HepG2 (cell line): Measurements from ENCODE around the gene DLAT. TPM values are rescaled to one million over a fixed set of nuclear protein-coding genes. Genes with fewer than 3 reads are reported as not detected.

ENCODE experiments used
- ATAC-seq: fragments of 200-7000 bp; cut with Tn5 transposase; 3 replicates; pipeline ENCODE4 v1.9.1; 2020; ENCODE audit warnings: mild to moderate bottlenecking, moderate library complexity
- BruUV-seq: library from RNA; stranded (reverse); fragments of 400-500 nt; replicated peaks from 2 replicates; lab custom pipeline; 2021; lab: Mats Ljungman, UMichigan
- CTCF ChIA-PET: fragments of 300-600 bp; formaldehyde crosslinking; extraction: SDS; loops from one replicate; lab custom pipeline; 2021; ENCODE audit warnings: low total read pairs, inconsistent platforms, low intra/inter-chr PET ratio; lab: Yijun Ruan, JAX
- POLR2A ChIA-PET: fragments of 350-600 bp; sonication (Branson Sonifier 250); formaldehyde crosslinking; loops from one replicate; lab custom pipeline; 2020; ENCODE audit warnings: antibody characterized with exemption, inconsistent platforms; lab: Yijun Ruan, JAX
- DNase-seq: peaks from one replicate; pipeline ENCODE4 v3.0.0-alpha.2; 2015; ENCODE audit warnings: low spot score
- FAIRE-seq: peaks from 3 replicates; lab custom pipeline; 2011; peaks lifted over from hg19 to GRCh38; lab: Jason Lieb, UNC
- H2AFZ ChIP-seq: one replicate; pipeline ENCODE4 v1.6.1; 2011; ENCODE audit warnings: low read length, inconsistent platforms
- H3K27ac ChIP-seq: fragments of 300-600 bp; 3 replicates; pipeline ENCODE4 v1.8.0; 2011; ENCODE audit warnings: mixed run types, mild to moderate bottlenecking, mixed read lengths, low read length, inconsistent platforms; ENCODE audit not compliant: insufficient read depth; ENCODE audit errors: extremely low read length
- H3K27me3 ChIP-seq, 2 experiments: fragments of 200-600 bp in 1 of 2; 2 replicates in 1 of 2; 3 replicates in 1 of 2; pipeline versions ENCODE4 v1.6.0 to v1.8.0; 2011; ENCODE audit warnings: low read length in 2 of 2, mild to moderate bottlenecking in 2 of 2, moderate library complexity in 2 of 2, inconsistent platforms in 1 of 2; ENCODE audit not compliant: insufficient read depth in 2 of 2, control insufficient read depth in 1 of 2
- H3K36me3 ChIP-seq, 2 experiments: fragments of 200-600 bp in 1 of 2; replicated peaks in 1 of 2; 2 replicates in 1 of 2; 3 replicates in 1 of 2; pipeline versions ENCODE4 v1.5.1 to v1.8.0; 2011; ENCODE audit warnings: low read length in 2 of 2, inconsistent platforms in 1 of 2; ENCODE audit not compliant: insufficient read depth in 2 of 2, control insufficient read depth in 1 of 2
- H3K4me1 ChIP-seq: 2 replicates; pipeline ENCODE4 v1.5.1; 2012; ENCODE audit warnings: low read length, inconsistent platforms; ENCODE audit not compliant: insufficient read depth
- H3K4me2 ChIP-seq: 2 replicates; pipeline ENCODE4 v1.6.0; 2011; ENCODE audit warnings: low read depth, low read length, inconsistent platforms
- H3K4me3 ChIP-seq, 3 experiments: fragments of 200-600 bp in 1 of 3; sonication (generic), shearing (Covaris generic) in 1 of 3; replicated peaks in 1 of 3; 2 replicates each; pipeline ENCODE4 v1.5.1; 2011 to 2016; ENCODE audit warnings: low read length in 3 of 3, inconsistent platforms in 2 of 3, low read depth in 2 of 3, mild to moderate bottlenecking in 2 of 3, control low read depth in 1 of 3, mixed read lengths in 1 of 3; ENCODE audit not compliant: insufficient read depth in 1 of 3
- H3K79me2 ChIP-seq: one replicate; pipeline ENCODE4 v1.6.1; 2011; ENCODE audit warnings: low read length, inconsistent platforms; ENCODE audit not compliant: insufficient read depth
- H3K9ac ChIP-seq: 2 replicates; pipeline ENCODE4 v1.6.0; 2011; ENCODE audit warnings: mild to moderate bottlenecking, low read depth, low read length, inconsistent platforms; ENCODE audit not compliant: insufficient read depth
- H3K9me3 ChIP-seq: 2 replicates; pipeline ENCODE4 v1.5.1; 2012; ENCODE audit warnings: mild to moderate bottlenecking, low read length
- H4K20me1 ChIP-seq: 2 replicates; pipeline ENCODE4 v1.6.0; 2011; ENCODE audit warnings: inconsistent platforms, mild to moderate bottlenecking, low read length, moderate library complexity; ENCODE audit not compliant: insufficient read depth
- BORCS8-MEF2B ChIP-seq: sonication (generic); formaldehyde crosslinking; IDR thresholded peaks from 2 replicates; pipeline ENCODE4 v1.8.0; 2022; ENCODE audit warnings: mild to moderate bottlenecking, missing genetic modification reagents
- CCDC6 ChIP-seq: sonication (generic); formaldehyde crosslinking; IDR thresholded peaks from 2 replicates; pipeline ENCODE4 v1.8.1; 2022; ENCODE audit warnings: mild to moderate bottlenecking, missing genetic modification reagents, moderate library complexity
- DPF2 ChIP-seq: sonication (generic); formaldehyde crosslinking; IDR thresholded peaks from 2 replicates; pipeline ENCODE4 v1.4.0; 2020; ENCODE audit warnings: mild to moderate bottlenecking, low read depth, missing genetic modification reagents, borderline replicate concordance
- KDM3A ChIP-seq: IDR thresholded peaks from 2 replicates; pipeline ENCODE4 v1.6.1; 2018; ENCODE audit warnings: low read depth, missing compliant biosample characterization
- MAFF ChIP-seq: IDR thresholded peaks from 2 replicates; pipeline ENCODE4 v1.6.1; 2011; ENCODE audit warnings: low read depth, low read length, improper control_type of control experiment
- MAFK ChIP-seq, 2 experiments: IDR thresholded peaks in 1 of 2; conservative IDR thresholded peaks in 1 of 2; 2 replicates each; pipeline ENCODE4 v1.6.1; 2011; ENCODE audit warnings: improper control_type of control experiment in 2 of 2, low read length in 2 of 2
- RAD51 ChIP-seq: fragments of 450-650 bp; IDR thresholded peaks from 2 replicates; pipeline ENCODE4 v1.6.1; 2016; ENCODE audit warnings: borderline replicate concordance
- SMC3 ChIP-seq: IDR thresholded peaks from 2 replicates; pipeline ENCODE4 v1.6.1; 2011; ENCODE audit warnings: low read length, improper control_type of control experiment
- SRSF9 ChIP-seq: fragments of 200-400 bp; formaldehyde crosslinking; IDR thresholded peaks from 2 replicates; pipeline ENCODE4 v1.6.1; 2018; ENCODE audit warnings: borderline replicate concordance, mild to moderate bottlenecking, low read depth, low read length; ENCODE audit not compliant: insufficient read depth, poor library complexity, severe bottlenecking
- XRCC5 ChIP-seq: fragments of 200-400 bp; formaldehyde crosslinking; optimal IDR thresholded peaks from 2 replicates; pipeline ENCODE3; 2017; ENCODE audit warnings: mild to moderate bottlenecking, low read length
- ZBTB21 ChIP-seq: sonication (generic); formaldehyde crosslinking; IDR thresholded peaks from 2 replicates; pipeline ENCODE4 v1.4.0; 2020; ENCODE audit warnings: missing genetic modification reagents
- ZMYM3 ChIP-seq: sonication (generic); formaldehyde crosslinking; IDR thresholded peaks from 2 replicates; pipeline ENCODE4 v1.5.1; 2020; ENCODE audit warnings: mild to moderate bottlenecking, missing genetic modification reagents
- ZSCAN22 ChIP-seq: sonication (generic); formaldehyde crosslinking; IDR thresholded peaks from 2 replicates; pipeline ENCODE4 v1.4.0; 2020; ENCODE audit warnings: mild to moderate bottlenecking, missing genetic modification reagents
- WGBS: methylation state at CpG from one replicate; pipeline ENCODE4 v1.1.6; 2017; ENCODE audit warnings: low lambda C conversion rate; 5-methylcytosine and 5-hydroxymethylcytosine counted together
- in situ Hi-C: cut with HindIII; loops from 2 replicates; pipeline ENCODE4 v1.10.0; 2017; ENCODE audit warnings: low pct_unique_long_range_greater_than_20kb; ENCODE audit not compliant: extremely low pct_ligation_motif_present
- intact Hi-C: fragments of 100-400 bp; cut with micrococcal nuclease; formaldehyde crosslinking; loops from one replicate; pipeline ENCODE4 v1.10.0; 2022; ENCODE audit not compliant: unreplicated experiment
- polyA plus RNA-seq, 8 experiments: library from polyadenylated mRNA; depleted of rRNA in 3 of 8; stranded (reverse) in 7 of 8; unstranded in 1 of 8; fragments of >200 nt; fragmentation: Illumina TruSeq in 4 of 8; extraction: Trizol in 4 of 8; gene quantifications; 2 replicates each; pipeline versions ENCODE4 v1.2.1 to v1.2.3, GENCODE V29; 2011 to 2016; ENCODE audit warnings: low read depth in 4 of 8, missing spikeins in 1 of 8, mixed read lengths in 1 of 8; ENCODE audit not compliant: insufficient read depth in 1 of 8
- total RNA-seq, 5 experiments: library from RNA; depleted of rRNA; stranded (reverse); fragments of >200 nt; fragmentation: Illumina TruSeq; extraction: Trizol; gene quantifications; 2 replicates each; pipeline ENCODE4 v1.2.3, GENCODE V29; 2016; ENCODE audit warnings: low read depth in 1 of 5
- TF ChIP-seq, protein P1 (sequence below): sonication (generic); formaldehyde crosslinking; IDR thresholded peaks from 2 replicates; pipeline ENCODE4 v1.9.0; 2021; ENCODE audit warnings: missing genetic modification reagents, mild to moderate bottlenecking, borderline replicate concordance
- TF ChIP-seq, protein P2 (sequence below): sonication (generic); formaldehyde crosslinking; IDR thresholded peaks from 2 replicates; pipeline ENCODE4 v1.5.0; 2020; ENCODE audit warnings: mild to moderate bottlenecking, low read depth, missing genetic modification reagents, borderline replicate concordance

The DLAT gene
- total and polyA plus RNA-seq, 2 of the 13 experiments (the other 11 are each of a cell fraction or from before 2014, with no cell fraction given), result 26.4 to 62.2 TPM

DNA sequence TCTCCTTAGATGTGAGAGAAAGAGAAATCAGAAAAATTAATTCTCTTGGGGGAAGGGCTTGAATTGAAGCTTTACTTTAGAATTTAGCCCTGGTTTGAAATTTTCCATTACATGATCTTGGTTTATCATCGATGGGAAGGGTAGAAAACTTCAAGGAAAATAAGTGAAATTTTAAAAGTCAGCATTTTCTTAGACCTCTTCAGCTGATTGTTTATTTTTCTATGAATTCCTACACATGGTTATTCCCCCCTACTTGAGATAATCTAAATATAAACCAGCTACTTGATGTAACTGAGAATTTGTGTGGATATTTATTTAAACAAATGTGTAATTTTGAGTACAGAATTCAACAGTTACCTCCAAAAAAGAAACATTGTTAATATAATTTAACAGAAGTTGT lies 37.7 kb downstream of the DLAT start:
- 97% methylated on average over 1 of the region's 1 CpG for WGBS
- intact Hi-C loops (no loop called here), in situ Hi-C loops (no loop called here)
- TSS peak; percentile 43 for BruUV-seq
- no peaks in the 10 kb centered on the region for H3K4me1 ChIP-seq
- FAIRE-seq (no peak), ATAC-seq (no peak), DNase-seq (no peak)
- POLR2A ChIA-PET, result no interaction called here
- H3K36me3 ChIP-seq, result peaks cover 13 to 28% of the 10 kb centered on the region in 2 experiments; a peak in 4 of 5 replicates
- H3K9ac ChIP-seq, result no peak overlapping the region
- H3K4me3 ChIP-seq, result no peak overlapping the region
- H3K27me3 ChIP-seq, result no peaks in the 10 kb centered on the region
- H3K79me2 ChIP-seq, result no peaks in the 10 kb centered on the region
- H3K9me3 ChIP-seq, result no peaks in the 10 kb centered on the region
- no peaks in the 10 kb centered on the region for H4K20me1 ChIP-seq
- no peak overlapping the region for H3K27ac ChIP-seq
- H2AFZ ChIP-seq, result no peak overlapping the region
- TF ChIP-seq BORCS8-MEF2B, result no peak
- TF ChIP-seq ZMYM3 (CRISPR knock-in tag), result no peak
- peak; percentile 65 for TF ChIP-seq MAFF
- TF ChIP-seq MAFK (conservative IDR thresholded peaks at IDR 0.05 in 1 of 2, IDR thresholded peaks at IDR 0.05 in 1 of 2; ENCODE audit: low read length in 2 of 2), result peak; percentile 58 to 76
- CTCF ChIA-PET, result no interaction called here
- H3K4me2 ChIP-seq, result no peak overlapping the region

DNA sequence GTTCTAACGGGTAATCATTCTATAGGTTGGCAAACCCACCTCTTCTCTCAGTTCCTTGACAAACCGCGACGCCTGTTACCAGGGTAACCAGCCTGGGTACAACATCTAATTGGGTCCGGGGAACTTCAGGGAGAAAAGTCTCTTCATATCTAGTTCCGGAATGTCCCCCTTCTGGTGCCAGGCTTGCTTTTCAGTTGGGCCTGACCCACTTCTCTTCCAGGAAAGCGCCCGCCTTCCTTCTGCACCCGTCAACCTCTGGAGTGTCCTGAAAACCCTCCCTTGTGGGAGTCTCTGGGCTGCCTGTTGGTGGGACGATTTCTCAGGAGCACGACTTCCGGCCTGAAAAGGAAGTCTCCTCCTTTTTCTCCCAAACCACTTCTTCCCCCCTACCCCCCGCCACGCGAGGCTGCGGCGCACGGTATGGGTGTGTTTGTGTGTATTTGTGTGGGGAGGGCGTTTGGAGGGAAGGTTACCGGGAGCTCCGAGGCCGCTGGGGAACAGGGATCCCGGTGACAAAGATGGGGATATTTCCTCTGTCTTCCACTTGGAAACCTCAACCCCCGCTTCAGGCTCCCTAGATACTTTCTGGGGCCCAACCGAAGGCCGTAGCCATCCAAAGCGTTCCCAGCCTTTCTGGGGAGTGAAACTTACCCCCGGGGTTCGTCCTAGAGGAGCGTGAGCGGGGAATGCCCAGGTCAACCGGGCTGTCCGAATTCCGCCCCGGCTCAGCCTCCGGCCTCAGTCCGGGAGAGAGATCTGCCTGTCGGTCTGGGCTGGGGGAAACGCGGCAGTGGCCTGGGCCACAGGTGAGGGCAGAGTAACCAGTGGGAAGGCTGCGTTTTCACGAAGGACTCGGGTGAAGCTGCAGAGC lies 49.0 kb downstream of the DLAT start, which contains the start of the genes NKAPD1 and PIH1D2:
Gene NKAPD1, plus strand, starts transcription at position 359 of the 871 bp plus-strand sequence. CDS start 1,276 bp downstream, outside the sequence.
Gene PIH1D2, minus strand, starts transcription at position 77 of the 871 bp plus-strand sequence. CDS start 843 bp downstream, outside the sequence.
- intact Hi-C loops, result loop anchor here (1.0 to 5.0 kb wide), 3 partner anchors 47 to 195 kb away; partner anchors contain the start of genes CFAP68, DLAT and FDXACB1
- Histone ChIP-seq H3K4me3 (peak within 1 kb of the TSS; percentile 81 to 99 (median 99)), H3K9ac (peak within 1 kb of the TSS; percentile 98), H3K79me2 (peaks cover 27% of the 10 kb centered on the region), H2AFZ (peak within 1 kb of the TSS; percentile 96), H3K27me3 (no peaks in the 10 kb centered on the region; a peak in 1 of 5 replicates), H3K9me3 (no peaks in the 10 kb centered on the region), H3K27ac (peak within 1 kb of the TSS; percentile 99), H3K36me3 (peaks cover 5 to 21% of the 10 kb centered on the region in 2 experiments; a peak in 4 of 5 replicates), H3K4me1 (peaks cover 15% of the 10 kb centered on the region), H3K4me2 (peak within 1 kb of the TSS; percentile 91), H4K20me1 (no peaks in the 10 kb centered on the region)
- ChIA-PET CTCF (no interaction called here), POLR2A (interaction anchor here (0.6 to 2.2 kb wide), 2 partner anchors 13 to 203 kb away, joined by 3 to 6 read pairs; partner anchors contain the start of genes ALG9, SDHD and TIMM8B)
- peak; percentile 91 for ATAC-seq
- peak; percentile 52 for FAIRE-seq
- WGBS, result under 1% methylated on average over 33 of the region's 43 CpGs
- TSS peak; percentile 61 for BruUV-seq
- in situ Hi-C loops, result no loop called here
- DNase-seq, result peak; percentile 85
- no peak for TF ChIP-seq ZSCAN22 (CRISPR knock-in tag)
- TF ChIP-seq RAD51, result no peak
- peak; percentile 87 for TF ChIP-seq CCDC6
- TF ChIP-seq, protein P1, sequence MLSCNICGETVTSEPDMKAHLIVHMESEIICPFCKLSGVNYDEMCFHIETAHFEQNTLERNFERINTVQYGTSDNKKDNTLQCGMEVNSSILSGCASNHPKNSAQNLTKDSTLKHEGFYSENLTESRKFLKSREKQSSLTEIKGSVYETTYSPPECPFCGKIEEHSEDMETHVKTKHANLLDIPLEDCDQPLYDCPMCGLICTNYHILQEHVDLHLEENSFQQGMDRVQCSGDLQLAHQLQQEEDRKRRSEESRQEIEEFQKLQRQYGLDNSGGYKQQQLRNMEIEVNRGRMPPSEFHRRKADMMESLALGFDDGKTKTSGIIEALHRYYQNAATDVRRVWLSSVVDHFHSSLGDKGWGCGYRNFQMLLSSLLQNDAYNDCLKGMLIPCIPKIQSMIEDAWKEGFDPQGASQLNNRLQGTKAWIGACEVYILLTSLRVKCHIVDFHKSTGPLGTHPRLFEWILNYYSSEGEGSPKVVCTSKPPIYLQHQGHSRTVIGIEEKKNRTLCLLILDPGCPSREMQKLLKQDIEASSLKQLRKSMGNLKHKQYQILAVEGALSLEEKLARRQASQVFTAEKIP (CRISPR knock-in tag), result no peak
- TF ChIP-seq, protein P2, sequence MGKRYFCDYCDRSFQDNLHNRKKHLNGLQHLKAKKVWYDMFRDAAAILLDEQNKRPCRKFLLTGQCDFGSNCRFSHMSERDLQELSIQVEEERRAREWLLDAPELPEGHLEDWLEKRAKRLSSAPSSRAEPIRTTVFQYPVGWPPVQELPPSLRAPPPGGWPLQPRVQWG, result no peak
- peak; percentile 98 for TF ChIP-seq XRCC5
- no peak for TF ChIP-seq DPF2 (CRISPR knock-in tag)
- TF ChIP-seq ZBTB21 (CRISPR knock-in tag), result 0 out of 2 replicates have a peak, but pooled peaks have one; percentile 38
- no peak for TF ChIP-seq SMC3
- no peak; the same call in 1 of the 2 replicates for TF ChIP-seq KDM3A (CRISPR knock-in tag)
- no peak for TF ChIP-seq SRSF9
